Upper lobe of right lung (tissue), 1 donor: ENCODE results near the gene REPIN1. TPM values are rescaled to one million over a fixed set of nuclear protein-coding genes. Genes with fewer than 3 reads are reported as not detected.

Source experiments
- ATAC-seq: fragments of 200-7000 bp; cut with Tn5 transposase; one replicate; pipeline ENCODE4 v1.9.1; 2020; ENCODE audit warnings: mild to moderate bottlenecking, moderate library complexity
- DNase-seq: peaks from one replicate; pipeline ENCODE4 v3.0.0-alpha.2; 2020
- H3K27ac ChIP-seq: fragments of 200-600 bp; one replicate; pipeline ENCODE4 v1.8.0; 2022
- H3K27me3 ChIP-seq: fragments of 200-600 bp; one replicate; pipeline ENCODE4 v1.8.0; 2022; ENCODE audit warnings: mild to moderate bottlenecking
- H3K36me3 ChIP-seq: fragments of 200-600 bp; one replicate; pipeline ENCODE4 v1.8.0; 2022
- H3K4me1 ChIP-seq: fragments of 200-600 bp; one replicate; pipeline ENCODE4 v1.8.0; 2022
- H3K4me3 ChIP-seq: fragments of 200-600 bp; one replicate; pipeline ENCODE4 v1.8.0; 2022; ENCODE audit warnings: mild to moderate bottlenecking
- H3K9me3 ChIP-seq: fragments of 200-600 bp; one replicate; pipeline ENCODE4 v1.8.0; 2022
- intact Hi-C: fragments of 100-400 bp; cut with DNase I; formaldehyde crosslinking; loops from one replicate; pipeline ENCODE4 v1.11.0; 2022
- total RNA-seq: library from RNA; stranded (reverse); fragmentation: NEBNext Ultra II Directional; extraction: Animal tissue kit (Norgen Biotek cat#: 25700); gene quantifications from one replicate; pipeline ENCODE4 v1.2.1, GENCODE V29; 2021
- TF ChIP-seq, protein P1 (sequence below): fragments of 200-600 bp; IDR thresholded peaks from one replicate; pipeline ENCODE4 v1.8.0; 2022; ENCODE audit warnings: antibody characterized with exemption
- donor health status: DM: no; HTN: yes; CAD: no; lungs with severe emphysema.

REPIN1 gene
- total RNA-seq, 1 donor from 2014 or later = 93.7 TPM

- intact Hi-C loops = no loop called here
- TF ChIP-seq, protein P1, sequence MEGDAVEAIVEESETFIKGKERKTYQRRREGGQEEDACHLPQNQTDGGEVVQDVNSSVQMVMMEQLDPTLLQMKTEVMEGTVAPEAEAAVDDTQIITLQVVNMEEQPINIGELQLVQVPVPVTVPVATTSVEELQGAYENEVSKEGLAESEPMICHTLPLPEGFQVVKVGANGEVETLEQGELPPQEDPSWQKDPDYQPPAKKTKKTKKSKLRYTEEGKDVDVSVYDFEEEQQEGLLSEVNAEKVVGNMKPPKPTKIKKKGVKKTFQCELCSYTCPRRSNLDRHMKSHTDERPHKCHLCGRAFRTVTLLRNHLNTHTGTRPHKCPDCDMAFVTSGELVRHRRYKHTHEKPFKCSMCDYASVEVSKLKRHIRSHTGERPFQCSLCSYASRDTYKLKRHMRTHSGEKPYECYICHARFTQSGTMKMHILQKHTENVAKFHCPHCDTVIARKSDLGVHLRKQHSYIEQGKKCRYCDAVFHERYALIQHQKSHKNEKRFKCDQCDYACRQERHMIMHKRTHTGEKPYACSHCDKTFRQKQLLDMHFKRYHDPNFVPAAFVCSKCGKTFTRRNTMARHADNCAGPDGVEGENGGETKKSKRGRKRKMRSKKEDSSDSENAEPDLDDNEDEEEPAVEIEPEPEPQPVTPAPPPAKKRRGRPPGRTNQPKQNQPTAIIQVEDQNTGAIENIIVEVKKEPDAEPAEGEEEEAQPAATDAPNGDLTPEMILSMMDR = no peak
- Histone ChIP-seq H3K36me3 (no peaks in the 10 kb centered on the region), H3K4me1 (peaks cover 5% of the 10 kb centered on the region), H3K27me3 (no peaks in the 10 kb centered on the region), H3K27ac (no peak overlapping the region), H3K4me3 (no peak overlapping the region), H3K9me3 (no peaks in the 10 kb centered on the region)
- ATAC-seq (no peak), DNase-seq (peak; percentile 2)
Measured at GRCh38 chr7:150363370-150363769, 5.3 kb upstream of the REPIN1 start.

DNA sequence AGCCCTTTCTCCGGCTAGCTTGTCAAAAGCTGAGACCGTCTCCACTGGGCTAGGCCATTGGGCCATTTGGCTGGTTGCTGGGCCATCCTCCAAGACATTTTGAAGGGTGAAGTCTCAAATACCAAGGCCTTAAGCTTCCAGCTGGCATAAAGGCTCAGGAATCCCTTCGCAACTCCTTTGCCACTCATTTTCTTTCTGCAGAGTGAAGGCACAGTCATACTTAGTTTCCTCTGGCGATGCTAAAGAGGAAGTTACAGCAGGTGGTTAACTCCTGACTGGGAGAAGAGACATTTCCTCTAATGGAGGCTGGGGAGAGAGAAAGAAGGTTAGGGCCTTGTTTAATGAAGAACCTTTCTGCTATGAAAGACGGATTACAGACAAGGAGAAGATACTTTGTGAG lies 4.8 kb upstream of the REPIN1 start:
- H3K36me3 ChIP-seq = no peaks in the 10 kb centered on the region
- peaks cover 5% of the 10 kb centered on the region for H3K4me1 ChIP-seq
- no peaks in the 10 kb centered on the region for H3K27me3 ChIP-seq
- no peak overlapping the region for H3K4me3 ChIP-seq
- peak; percentile 28 for DNase-seq
- peak; percentile 11 for ATAC-seq
- no peak overlapping the region for H3K27ac ChIP-seq
- TF ChIP-seq, protein P1 = no peak
- H3K9me3 ChIP-seq = no peaks in the 10 kb centered on the region
- intact Hi-C loops = no loop called here

DNA sequence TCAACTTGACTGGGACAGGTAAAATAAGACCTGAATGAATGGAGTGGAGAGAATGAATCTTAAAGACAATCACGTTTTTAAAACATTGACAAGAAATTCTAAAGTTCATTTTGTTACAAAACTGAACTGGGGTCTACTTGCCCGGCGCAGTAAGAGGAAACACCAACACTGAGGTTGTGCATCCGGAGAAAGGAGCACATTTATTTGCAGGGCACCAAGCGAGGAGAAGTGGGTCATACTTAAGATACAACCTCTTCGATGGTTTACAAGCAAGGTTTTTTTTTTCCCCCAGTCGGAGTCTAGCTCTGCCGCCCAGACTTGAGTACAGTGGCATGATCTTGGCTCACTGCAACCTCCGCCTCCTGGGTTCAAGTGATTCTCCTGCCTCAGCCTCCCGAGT lies 3.4 kb upstream of the REPIN1 start:
- intact Hi-C loops = no loop called here
- Histone ChIP-seq H3K27ac (no peak overlapping the region), H3K4me1 (peaks cover 12% of the 10 kb centered on the region), H3K4me3 (no peak overlapping the region), H3K36me3 (peaks cover 2% of the 10 kb centered on the region), H3K27me3 (no peaks in the 10 kb centered on the region), H3K9me3 (no peaks in the 10 kb centered on the region)
- TF ChIP-seq, protein P1 = no peak
- no peak for ATAC-seq
- no peak for DNase-seq

- Histone ChIP-seq H3K36me3 (peaks cover 6% of the 10 kb centered on the region), H3K9me3 (no peaks in the 10 kb centered on the region), H3K4me1 (peaks cover 18% of the 10 kb centered on the region), H3K4me3 (no peak overlapping the region), H3K27me3 (no peaks in the 10 kb centered on the region), H3K27ac (peak overlapping the region; percentile 59)
- peak; percentile 28 for DNase-seq
- TF ChIP-seq, protein P1 = no peak
- ATAC-seq = no peak
- intact Hi-C loops = no loop called here
Measured at GRCh38 chr7:150365673-150366398, 2.8 kb upstream of the REPIN1 start.

DNA sequence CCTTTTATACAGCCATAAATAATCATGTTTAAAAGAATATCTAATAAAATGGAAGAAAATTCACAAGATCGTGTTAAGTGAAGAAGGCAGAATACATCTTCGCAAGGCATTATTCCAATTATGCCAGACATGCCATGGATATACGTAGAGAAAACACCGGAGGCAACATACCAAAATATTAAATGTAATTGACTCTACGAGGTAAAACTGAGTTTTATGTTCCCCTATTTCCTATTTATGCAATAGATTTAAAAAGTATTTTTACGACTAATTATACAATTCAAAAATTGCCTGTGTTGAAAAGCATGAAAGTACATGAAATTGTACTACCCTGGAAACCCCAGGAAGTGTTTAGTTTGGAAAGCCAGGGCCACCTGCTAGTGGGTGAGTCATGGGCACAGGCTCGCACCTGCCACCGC lies 936 bp upstream of the REPIN1 start:
- intact Hi-C loops = no loop called here
- H3K27ac ChIP-seq = peak overlapping the region; percentile 99
- H3K27me3 ChIP-seq = no peaks in the 10 kb centered on the region
- TF ChIP-seq, protein P1 = no peak
- H3K4me1 ChIP-seq = peaks cover 21% of the 10 kb centered on the region
- peak overlapping the region; percentile 85 for H3K4me3 ChIP-seq
- no peaks in the 10 kb centered on the region for H3K9me3 ChIP-seq
- H3K36me3 ChIP-seq = peaks cover 23% of the 10 kb centered on the region
- ATAC-seq (peak; percentile 66), DNase-seq (no peak)
